ENCODE measurements around the gene ZSWIM3. TPM values are rescaled to one million over a fixed set of nuclear protein-coding genes. Genes with fewer than 3 reads are reported as not detected.
A peak's percentile ranks its signal among the peaks of the same experiment; 100 is the strongest.

ZSWIM3 gene
- total and polyA plus RNA-seq, 2 of the 13 experiments (the other 11 are each of a cell fraction or from before 2014, with no cell fraction given): 5.2 to 5.8 TPM

- TF ChIP-seq USF2 (IDR thresholded peaks at IDR 0.05; ENCODE audit: low read depth, low read length) (no peak), USF2 (CRISPR knock-in tag; IDR thresholded peaks at IDR 0.05; ENCODE audit: borderline replicate concordance) (no peak), ZBTB2 (CRISPR knock-in tag; IDR thresholded peaks at IDR 0.05; ENCODE audit: low read depth) (no peak), ZNF296 (CRISPR knock-in tag; conservative IDR thresholded peaks at IDR 0.05) (no peak), FIP1L1 (IDR thresholded peaks at IDR 0.05; ENCODE audit: borderline replicate concordance, insufficient read depth, low read depth, low read length) (no peak), ZNF350 (CRISPR knock-in tag; IDR thresholded peaks at IDR 0.05; ENCODE audit: borderline replicate concordance, low read depth) (no peak), ZNF83 (CRISPR knock-in tag; IDR thresholded peaks at IDR 0.05; ENCODE audit: borderline replicate concordance) (no peak), ZSCAN21 (CRISPR knock-in tag; IDR thresholded peaks at IDR 0.05; ENCODE audit: borderline replicate concordance) (peak; percentile 57), SALL2 (CRISPR knock-in tag; IDR thresholded peaks at IDR 0.05) (0 out of 2 replicates have a peak, but pooled peaks have one; percentile 5), ARNTL (CRISPR knock-in tag; IDR thresholded peaks at IDR 0.05) (0 out of 2 replicates have a peak, but pooled peaks have one; percentile 20), ZNF550 (CRISPR knock-in tag; IDR thresholded peaks at IDR 0.05; ENCODE audit: borderline replicate concordance) (no peak), SRSF1 (optimal IDR thresholded peaks at IDR 0.05; ENCODE audit: low read depth, low read length) (no peak), ZBTB1 (CRISPR knock-in tag; IDR thresholded peaks at IDR 0.05; ENCODE audit: borderline replicate concordance) (no peak), TEF (CRISPR knock-in tag; IDR thresholded peaks at IDR 0.05) (no peak), IRF2 (CRISPR knock-in tag; IDR thresholded peaks at IDR 0.05) (no peak), AHR (CRISPR knock-in tag; IDR thresholded peaks at IDR 0.05) (no peak), ZNF646 (CRISPR knock-in tag; IDR thresholded peaks at IDR 0.05) (no peak), SRF (IDR thresholded peaks at IDR 0.05; ENCODE audit: low read depth, low read length) (no peak)
Measured at GRCh38 chr20:45917790-45918141, 60.4 kb downstream of the ZSWIM3 start (continued).

Measured in HepG2 (cell line).